ENCODE measurements around the gene SLC25A10. TPM values are rescaled to one million over a fixed set of nuclear protein-coding genes. Genes with fewer than 3 reads are reported as not detected.
A peak's percentile ranks its signal among the peaks of the same experiment; 100 is the strongest.

The SLC25A10 gene
- total and polyA plus RNA-seq, 12 donors, result 3.5 to 36.1 (median 20.5) TPM

DNA sequence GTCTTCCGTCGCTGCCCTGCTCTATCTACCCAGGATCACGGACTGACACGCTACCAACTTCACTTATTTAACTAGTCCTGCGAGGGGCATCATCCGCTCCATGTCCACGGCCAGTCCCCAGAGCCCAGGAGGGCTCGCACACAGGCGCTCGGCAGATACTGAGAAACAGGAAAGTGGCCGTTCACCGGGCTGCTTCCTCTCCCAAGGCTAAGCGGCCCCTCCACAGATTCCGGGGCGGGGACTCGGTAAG is 46.1 kb upstream of the SLC25A10 start:
- intact Hi-C loops (cut with DNase I), result no loop called here
- Histone ChIP-seq H3K4me1 (replicated peaks in 1 of 2) (peaks cover 8 to 27% of the 10 kb centered on the region in 2 donors), H3K36me3 (replicated peaks in 1 of 2) (peaks cover 0 to 28% of the 10 kb centered on the region in 2 donors), H3K4me3 (peak overlapping the region; percentile 37 to 99 (median 82)), H3K27me3 (no peaks in the 10 kb centered on the region), H3K27ac (peak overlapping the region in 4 of 5 donors; percentile 66 to 93 (median 76)), H3K9me3 (replicated peaks in 1 of 3) (no peaks in the 10 kb centered on the region)
- peak in 1 of 7 donors; percentile 26 for DNase-seq
- TF ChIP-seq POLR2A (IDR thresholded peaks at IDR 0.05), result no peak
- TF ChIP-seq, protein P1, sequence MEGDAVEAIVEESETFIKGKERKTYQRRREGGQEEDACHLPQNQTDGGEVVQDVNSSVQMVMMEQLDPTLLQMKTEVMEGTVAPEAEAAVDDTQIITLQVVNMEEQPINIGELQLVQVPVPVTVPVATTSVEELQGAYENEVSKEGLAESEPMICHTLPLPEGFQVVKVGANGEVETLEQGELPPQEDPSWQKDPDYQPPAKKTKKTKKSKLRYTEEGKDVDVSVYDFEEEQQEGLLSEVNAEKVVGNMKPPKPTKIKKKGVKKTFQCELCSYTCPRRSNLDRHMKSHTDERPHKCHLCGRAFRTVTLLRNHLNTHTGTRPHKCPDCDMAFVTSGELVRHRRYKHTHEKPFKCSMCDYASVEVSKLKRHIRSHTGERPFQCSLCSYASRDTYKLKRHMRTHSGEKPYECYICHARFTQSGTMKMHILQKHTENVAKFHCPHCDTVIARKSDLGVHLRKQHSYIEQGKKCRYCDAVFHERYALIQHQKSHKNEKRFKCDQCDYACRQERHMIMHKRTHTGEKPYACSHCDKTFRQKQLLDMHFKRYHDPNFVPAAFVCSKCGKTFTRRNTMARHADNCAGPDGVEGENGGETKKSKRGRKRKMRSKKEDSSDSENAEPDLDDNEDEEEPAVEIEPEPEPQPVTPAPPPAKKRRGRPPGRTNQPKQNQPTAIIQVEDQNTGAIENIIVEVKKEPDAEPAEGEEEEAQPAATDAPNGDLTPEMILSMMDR (IDR thresholded peaks at IDR 0.05), result no peak
- WGBS, 4 donors, result 0% methylated on average over 7 to 16 of the region's 16 CpGs; no CpG with 5 or more reads in 1 of the 4 donors

GRCh38 chr17:81666342-81667191 is 45.5 kb upstream of the SLC25A10 start, which contains the start of the genes CCDC137 and OXLD1:
CCDC137 (plus strand) TSS chr17:81666737; CDS start chr17:81666767, 30 bp downstream.
OXLD1 (minus strand) TSS chr17:81666605; CDS start chr17:81666577, 28 bp downstream.
- H3K27me3 ChIP-seq, result no peaks in the 10 kb centered on the region
- TF ChIP-seq POLR2A (IDR thresholded peaks at IDR 0.05), result peak; percentile 50 to 64
- TF ChIP-seq, protein P1 (IDR thresholded peaks at IDR 0.05), result peak in 1 of 6 experiments; percentile 2
- WGBS, 4 donors, result 0% methylated on average over 5 to 96 of the region's 96 CpGs
- H3K4me1 ChIP-seq (replicated peaks in 1 of 2), result peaks cover 8 to 27% of the 10 kb centered on the region in 2 donors
- intact Hi-C loops (cut with DNase I), result no loop called here
- H3K36me3 ChIP-seq (replicated peaks in 1 of 2), result peaks cover 0 to 34% of the 10 kb centered on the region in 2 donors
- DNase-seq, result peak; percentile 94 to 97 (median 96)
- H3K27ac ChIP-seq, result peak within 1 kb of the TSS in 4 of 5 donors; percentile 66 to 93 (median 76)
- peak within 1 kb of the TSS; percentile 37 to 99 (median 82) for H3K4me3 ChIP-seq
- H3K9me3 ChIP-seq (replicated peaks in 1 of 3), result no peaks in the 10 kb centered on the region

DNA sequence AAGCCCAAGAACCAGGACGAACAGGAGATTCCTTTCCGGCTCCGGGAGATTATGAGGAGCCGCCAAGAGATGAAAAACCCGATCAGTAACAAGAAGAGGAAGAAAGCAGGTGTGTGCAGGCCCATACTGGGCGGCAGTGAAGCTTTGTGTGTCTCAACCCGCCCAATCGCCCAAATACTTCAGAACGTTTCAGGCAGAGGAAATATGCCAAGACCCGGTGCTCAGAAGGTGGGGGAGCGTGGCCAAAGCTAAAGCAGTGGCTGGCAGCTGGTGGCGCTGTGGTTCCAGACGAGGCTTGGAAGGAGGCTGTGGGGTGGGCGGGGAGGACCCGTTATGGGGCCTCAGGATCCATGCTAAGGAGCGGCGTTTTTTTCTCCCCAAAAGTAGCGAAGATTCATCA is 44.3 kb upstream of the SLC25A10 start:
- peaks cover 0 to 46% of the 10 kb centered on the region in 2 donors for H3K36me3 ChIP-seq (replicated peaks in 1 of 2)
- H3K27me3 ChIP-seq, result no peaks in the 10 kb centered on the region
- TF ChIP-seq, protein P1 (IDR thresholded peaks at IDR 0.05), result no peak
- no peak for TF ChIP-seq POLR2A (IDR thresholded peaks at IDR 0.05)
- peak overlapping the region in 1 of 4 donors; percentile 89 for H3K4me3 ChIP-seq
- intact Hi-C loops (cut with DNase I), result no loop called here
- H3K27ac ChIP-seq, result no peak overlapping the region
- 84 to 89% (median 86%) methylated on average over 18 of the region's 18 CpGs for WGBS, 4 donors
- DNase-seq, result no peak
- no peaks in the 10 kb centered on the region for H3K9me3 ChIP-seq (replicated peaks in 1 of 3)
- peaks cover 8 to 27% of the 10 kb centered on the region in 2 donors for H3K4me1 ChIP-seq (replicated peaks in 1 of 2)

- WGBS, 4 donors, result 81 to 92% (median 87%) methylated on average over 6 to 18 of the region's 18 CpGs
- no peak for DNase-seq
- no peak for TF ChIP-seq POLR2A (IDR thresholded peaks at IDR 0.05)
- TF ChIP-seq, protein P1 (IDR thresholded peaks at IDR 0.05), result no peak
- Histone ChIP-seq H3K27me3 (no peaks in the 10 kb centered on the region), H3K9me3 (replicated peaks in 1 of 3) (no peaks in the 10 kb centered on the region), H3K36me3 (replicated peaks in 1 of 2) (peaks cover 0 to 55% of the 10 kb centered on the region in 2 donors), H3K4me1 (replicated peaks in 1 of 2) (peaks cover 0 to 10% of the 10 kb centered on the region in 2 donors), H3K4me3 (no peak overlapping the region), H3K27ac (no peak overlapping the region)
- intact Hi-C loops (cut with DNase I), result no loop called here
Observed at GRCh38 chr17:81672504-81672903, 39.6 kb upstream of the SLC25A10 start.
